Activated CD4-positive, alpha-beta T cell treated with anti-CD3 and anti-CD28 coated beads, Interleukin-2, amount 10 ng/mL, durations not matched to agents 24 days and 14 days (primary cell): ENCODE results near the gene PLIN5. TPM values are rescaled to one million over a fixed set of nuclear protein-coding genes. Genes with fewer than 3 reads are reported as not detected.

Source experiments
- DNase-seq: peaks from one replicate; pipeline ENCODE4 v3.0.0; 2022
- H3K27ac Mint-ChIP-seq: one replicate; pipeline ENCODE4 v1.8.0; 2022; ENCODE audit warnings: mild to moderate bottlenecking, mixed read lengths
- H3K27me3 Mint-ChIP-seq: one replicate; pipeline ENCODE4 v1.8.0; 2022; ENCODE audit warnings: mixed read lengths
- H3K36me3 Mint-ChIP-seq: one replicate; pipeline ENCODE4 v1.8.0; 2022; ENCODE audit warnings: low read depth, mild to moderate bottlenecking, mixed read lengths
- H3K4me1 Mint-ChIP-seq: one replicate; pipeline ENCODE4 v1.8.0; 2021; ENCODE audit warnings: mixed read lengths
- H3K4me3 Mint-ChIP-seq: one replicate; pipeline ENCODE4 v1.8.0; 2022; ENCODE audit warnings: mild to moderate bottlenecking, moderate library complexity, mixed read lengths
- H3K9me3 Mint-ChIP-seq: one replicate; pipeline ENCODE4 v1.8.0; 2021; ENCODE audit warnings: mixed read lengths
- intact Hi-C: fragments of 100-400 bp; cut with micrococcal nuclease; formaldehyde crosslinking; loops from one replicate; pipeline ENCODE4 v1.15.1; 2023
- total RNA-seq: library from RNA; stranded (reverse); gene quantifications from 2 replicates; pipeline ENCODE4 v1.2.3, GENCODE V29; 2022

Gene PLIN5
- not detected in 2 replicates for total RNA-seq

GRCh38 chr19:4534836-4535658 is at the start of gene PLIN5:
TSS of gene PLIN5 (minus strand) at chr19:4535224. CDS start at chr19:4534074, 1,150 bp downstream.
- Mint-ChIP-seq H3K4me3 (no peak within 1 kb of the TSS), H3K9me3 (no peaks in the 10 kb centered on the region), H3K36me3 (no peaks in the 10 kb centered on the region), H3K4me1 (peaks cover 10% of the 10 kb centered on the region), H3K27ac (no peak within 1 kb of the TSS), H3K27me3 (peaks cover 9% of the 10 kb centered on the region)
- peak; percentile 70 for DNase-seq
- intact Hi-C loops, result no loop called here

- peak; percentile 70 for DNase-seq
Measured at GRCh38 chr19:4583961-4584669, 49.1 kb upstream of the PLIN5 start.

GRCh38 chr19:4582980-4583842 is 48.2 kb upstream of the PLIN5 start:
- H3K4me1 Mint-ChIP-seq, result peaks cover 5% of the 10 kb centered on the region
- H3K36me3 Mint-ChIP-seq, result no peaks in the 10 kb centered on the region
- no peak overlapping the region for H3K27ac Mint-ChIP-seq
- intact Hi-C loops, result no loop called here
- H3K9me3 Mint-ChIP-seq, result no peaks in the 10 kb centered on the region
- H3K4me3 Mint-ChIP-seq, result no peak overlapping the region
- H3K27me3 Mint-ChIP-seq, result peaks cover 47% of the 10 kb centered on the region
- no peak for DNase-seq

More at GRCh38 chr19:4583961-4584669, 49.1 kb upstream of the PLIN5 start:
- peaks cover 43% of the 10 kb centered on the region for H3K27me3 Mint-ChIP-seq
- no peak overlapping the region for H3K4me3 Mint-ChIP-seq
- peaks cover 5% of the 10 kb centered on the region for H3K4me1 Mint-ChIP-seq
- intact Hi-C loops, result no loop called here
- no peak overlapping the region for H3K27ac Mint-ChIP-seq
- H3K9me3 Mint-ChIP-seq, result no peaks in the 10 kb centered on the region
- no peaks in the 10 kb centered on the region for H3K36me3 Mint-ChIP-seq

- Mint-ChIP-seq H3K27me3 (peaks cover 49% of the 10 kb centered on the region), H3K27ac (no peak overlapping the region), H3K4me1 (peaks cover 5% of the 10 kb centered on the region), H3K9me3 (no peaks in the 10 kb centered on the region), H3K36me3 (no peaks in the 10 kb centered on the region), H3K4me3 (peak overlapping the region; percentile 27)
- intact Hi-C loops, result no loop called here
- peak; percentile 64 for DNase-seq
Measured at GRCh38 chr19:4581666-4582553, 46.9 kb upstream of the PLIN5 start.

- no peak for DNase-seq
- Mint-ChIP-seq H3K27me3 (peaks cover 51% of the 10 kb centered on the region), H3K4me1 (peaks cover 5% of the 10 kb centered on the region), H3K9me3 (no peaks in the 10 kb centered on the region), H3K27ac (no peak overlapping the region), H3K36me3 (no peaks in the 10 kb centered on the region), H3K4me3 (no peak overlapping the region)
- intact Hi-C loops, result no loop called here
Measured at GRCh38 chr19:4580961-4581665, 46.1 kb upstream of the PLIN5 start.

- Mint-ChIP-seq H3K27ac (no peak overlapping the region), H3K27me3 (peaks cover 50% of the 10 kb centered on the region), H3K36me3 (no peaks in the 10 kb centered on the region), H3K4me3 (no peak overlapping the region), H3K9me3 (no peaks in the 10 kb centered on the region), H3K4me1 (peaks cover 5% of the 10 kb centered on the region)
- intact Hi-C loops, result no loop called here
- DNase-seq, result no peak
Measured at GRCh38 chr19:4580021-4580901, 45.2 kb upstream of the PLIN5 start.

- H3K9me3 Mint-ChIP-seq, result no peaks in the 10 kb centered on the region
- H3K4me3 Mint-ChIP-seq, result no peak overlapping the region
- peaks cover 53% of the 10 kb centered on the region for H3K27me3 Mint-ChIP-seq
- H3K4me1 Mint-ChIP-seq, result peaks cover 5% of the 10 kb centered on the region
- no peaks in the 10 kb centered on the region for H3K36me3 Mint-ChIP-seq
- intact Hi-C loops, result no loop called here
- no peak for DNase-seq
- H3K27ac Mint-ChIP-seq, result no peak overlapping the region
Measured at GRCh38 chr19:4579389-4579788, 44.4 kb upstream of the PLIN5 start.

GRCh38 chr19:4578552-4579248 is 43.7 kb upstream of the PLIN5 start:
- H3K27ac Mint-ChIP-seq, result peak overlapping the region; percentile 2
- H3K9me3 Mint-ChIP-seq, result no peaks in the 10 kb centered on the region
- H3K36me3 Mint-ChIP-seq, result no peaks in the 10 kb centered on the region
- H3K4me1 Mint-ChIP-seq, result peaks cover 5% of the 10 kb centered on the region
- intact Hi-C loops, result no loop called here
- peaks cover 56% of the 10 kb centered on the region for H3K27me3 Mint-ChIP-seq
- no peak for DNase-seq
- H3K4me3 Mint-ChIP-seq, result no peak overlapping the region

GRCh38 chr19:4577020-4577782 is 42.2 kb upstream of the PLIN5 start:
- Mint-ChIP-seq H3K4me1 (peaks cover 2% of the 10 kb centered on the region), H3K27ac (no peak overlapping the region), H3K36me3 (no peaks in the 10 kb centered on the region), H3K27me3 (peaks cover 48% of the 10 kb centered on the region), H3K4me3 (no peak overlapping the region), H3K9me3 (no peaks in the 10 kb centered on the region)
- intact Hi-C loops, result no loop called here
- DNase-seq, result no peak

- no peak overlapping the region for H3K4me3 Mint-ChIP-seq
- H3K9me3 Mint-ChIP-seq, result no peaks in the 10 kb centered on the region
- no peak overlapping the region for H3K27ac Mint-ChIP-seq
- peak; percentile 90 for DNase-seq
- intact Hi-C loops, result loop anchor here (1.0 kb wide), 1 partner anchor 60 kb away; no protein-coding TSS in a partner anchor
- no peaks in the 10 kb centered on the region for H3K36me3 Mint-ChIP-seq
- peaks cover 43% of the 10 kb centered on the region for H3K27me3 Mint-ChIP-seq
- H3K4me1 Mint-ChIP-seq, result no peaks in the 10 kb centered on the region
Measured at GRCh38 chr19:4576016-4576933, 41.3 kb upstream of the PLIN5 start.
